GM19455 (cell line): Measurements from ENCODE around the gene PCDHB11.
"Not testable (repeated sequence)": the region's sequence is repeated elsewhere in the genome, so short reads cannot be mapped to it uniquely, and the experiment has no call there.

ENCODE experiments used
- ATAC-seq: cut with Tn5 transposase; IDR thresholded peaks from one replicate; pipeline ENCODE4 v1.9.1; 2021; ENCODE audit not compliant: unreplicated experiment

PCDHB11 gene

DNA sequence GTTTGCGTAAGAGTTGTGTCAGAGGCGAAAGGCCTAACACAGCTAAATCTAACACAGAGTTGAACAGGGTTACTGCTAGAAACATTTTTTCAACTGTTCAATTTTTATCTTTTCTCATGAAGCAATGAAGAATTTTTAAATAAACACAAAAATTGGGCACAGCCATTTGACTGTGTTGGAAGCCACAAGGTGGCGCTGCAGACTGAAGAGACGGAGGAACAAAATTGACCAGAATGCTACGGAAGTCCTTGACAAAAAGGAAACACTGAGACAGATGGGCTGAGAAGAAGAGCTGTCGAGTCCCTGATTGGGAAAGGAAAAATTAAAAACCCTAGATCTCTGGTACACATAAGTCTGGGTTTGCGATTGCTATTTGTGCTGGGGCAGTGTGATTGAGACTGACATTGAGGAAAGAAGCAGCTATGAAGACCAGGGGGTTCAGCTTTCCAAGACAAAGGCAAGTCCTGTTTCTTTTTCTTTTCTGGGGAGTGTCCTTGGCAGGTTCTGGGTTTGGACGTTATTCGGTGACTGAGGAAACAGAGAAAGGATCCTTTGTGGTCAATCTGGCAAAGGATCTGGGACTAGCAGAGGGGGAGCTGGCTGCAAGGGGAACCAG lies 12.4 kb upstream of the PCDHB11 start, which contains the start of gene PCDHB9:
TSS of gene PCDHB9 (plus strand) at position 265 of the 616 bp plus-strand sequence. CDS start at position 423, 158 bp downstream.
- ATAC-seq: no peak

DNA sequence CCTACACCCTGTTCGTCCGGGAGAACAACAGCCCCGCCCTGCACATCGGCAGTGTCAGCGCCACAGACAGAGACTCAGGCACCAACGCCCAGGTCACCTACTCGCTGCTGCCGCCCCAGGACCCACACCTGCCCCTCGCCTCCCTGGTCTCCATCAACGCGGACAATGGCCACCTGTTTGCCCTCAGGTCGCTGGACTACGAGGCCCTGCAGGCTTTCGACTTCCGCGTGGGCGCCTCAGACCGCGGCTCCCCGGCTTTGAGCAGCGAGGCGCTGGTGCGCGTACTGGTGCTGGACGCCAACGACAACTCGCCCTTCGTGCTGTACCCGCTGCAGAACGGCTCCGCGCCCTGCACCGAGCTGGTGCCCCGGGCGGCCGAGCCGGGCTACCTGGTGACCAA lies 10.7 kb upstream of the PCDHB11 start:
- not testable (repeated sequence) for ATAC-seq

DNA sequence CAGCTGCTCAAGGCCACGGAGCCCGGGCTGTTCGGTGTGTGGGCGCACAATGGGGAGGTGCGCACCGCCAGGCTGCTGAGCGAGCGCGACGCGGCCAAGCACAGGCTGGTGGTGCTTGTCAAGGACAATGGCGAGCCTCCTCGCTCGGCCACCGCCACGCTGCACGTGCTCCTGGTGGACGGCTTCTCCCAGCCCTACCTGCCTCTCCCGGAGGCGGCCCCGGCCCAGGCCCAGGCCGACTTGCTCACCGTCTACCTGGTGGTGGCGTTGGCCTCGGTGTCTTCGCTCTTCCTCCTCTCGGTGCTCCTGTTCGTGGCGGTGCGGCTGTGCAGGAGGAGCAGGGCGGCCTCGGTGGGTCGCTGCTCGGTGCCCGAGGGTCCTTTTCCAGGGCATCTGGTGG lies 10.3 kb upstream of the PCDHB11 start:
- ATAC-seq: not testable (repeated sequence)

DNA sequence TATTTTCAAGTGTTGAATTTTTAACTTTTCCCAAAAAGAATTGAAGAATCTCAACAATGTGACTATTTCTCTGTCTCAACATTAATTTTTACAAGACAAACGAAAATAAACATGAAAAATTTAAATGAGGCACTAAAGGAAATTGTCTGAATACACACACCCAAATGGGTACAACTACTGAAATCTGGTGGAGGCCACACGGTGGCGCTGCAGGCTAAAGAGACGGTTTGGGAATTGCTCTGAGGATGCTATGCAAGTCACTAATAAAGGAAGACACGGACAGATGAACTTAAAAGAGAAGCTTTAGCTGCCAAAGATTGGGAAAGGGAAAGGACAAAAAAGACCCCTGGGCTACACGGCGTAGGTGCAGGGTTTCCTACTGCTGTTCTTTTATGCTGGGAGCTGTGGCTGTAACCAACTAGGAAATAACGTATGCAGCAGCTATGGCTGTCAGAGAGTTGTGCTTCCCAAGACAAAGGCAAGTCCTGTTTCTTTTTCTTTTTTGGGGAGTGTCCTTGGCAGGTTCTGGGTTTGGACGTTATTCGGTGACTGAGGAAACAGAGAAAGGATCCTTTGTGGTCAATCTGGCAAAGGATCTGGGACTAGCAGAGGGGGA lies 7.2 kb upstream of the PCDHB11 start, which contains the start of gene PCDHB10:
TSS of gene PCDHB10 (plus strand) at position 244 of the 616 bp plus-strand sequence. CDS start at position 444, 200 bp downstream.
- no peak for ATAC-seq

DNA sequence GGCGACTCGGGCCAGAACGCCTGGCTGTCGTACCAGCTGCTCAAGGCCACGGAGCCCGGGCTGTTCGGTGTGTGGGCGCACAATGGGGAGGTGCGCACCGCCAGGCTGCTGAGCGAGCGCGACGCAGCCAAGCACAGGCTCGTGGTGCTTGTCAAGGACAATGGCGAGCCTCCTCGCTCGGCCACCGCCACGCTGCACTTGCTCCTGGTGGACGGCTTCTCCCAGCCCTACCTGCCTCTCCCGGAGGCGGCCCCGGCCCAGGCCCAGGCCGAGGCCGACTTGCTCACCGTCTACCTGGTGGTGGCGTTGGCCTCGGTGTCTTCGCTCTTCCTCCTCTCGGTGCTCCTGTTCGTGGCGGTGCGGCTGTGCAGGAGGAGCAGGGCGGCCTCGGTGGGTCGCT lies 5.1 kb upstream of the PCDHB11 start:
- not testable (repeated sequence) for ATAC-seq

DNA sequence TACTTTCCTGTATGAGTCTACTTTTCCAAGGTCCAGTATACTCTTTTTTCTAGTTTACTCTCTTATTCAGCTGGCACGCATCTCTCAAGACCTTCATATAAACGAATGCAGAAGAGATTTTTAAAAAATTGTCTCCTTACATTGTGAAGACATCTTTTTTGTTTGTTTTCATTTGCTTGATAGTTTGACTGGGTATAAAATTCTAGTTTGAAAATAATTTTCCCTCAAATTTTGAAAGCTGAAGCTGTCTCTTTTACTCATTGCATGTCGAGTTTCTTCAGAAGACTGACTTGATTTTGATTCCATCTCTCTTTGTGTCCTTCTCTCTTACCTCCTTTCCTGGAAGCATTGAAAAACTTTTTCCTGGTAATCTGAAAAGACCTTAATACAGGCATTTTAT lies 3.1 kb upstream of the PCDHB11 start:
- no peak for ATAC-seq

DNA sequence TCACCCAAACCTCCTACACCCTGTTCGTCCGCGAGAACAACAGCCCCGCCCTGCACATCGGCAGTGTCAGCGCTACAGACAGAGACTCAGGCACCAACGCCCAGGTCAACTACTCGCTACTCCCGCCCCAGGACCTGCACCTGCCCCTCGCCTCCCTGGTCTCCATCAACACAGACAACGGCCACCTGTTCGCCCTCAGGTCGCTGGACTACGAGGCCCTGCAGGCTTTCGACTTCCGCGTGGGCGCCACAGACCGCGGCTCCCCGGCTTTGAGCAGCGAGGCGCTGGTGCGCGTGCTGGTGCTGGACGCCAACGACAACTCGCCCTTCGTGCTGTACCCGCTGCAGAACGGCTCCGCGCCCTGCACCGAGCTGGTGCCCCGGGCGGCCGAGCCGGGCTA lies 1.7 kb downstream of the PCDHB11 start:
- not testable (repeated sequence) for ATAC-seq

DNA sequence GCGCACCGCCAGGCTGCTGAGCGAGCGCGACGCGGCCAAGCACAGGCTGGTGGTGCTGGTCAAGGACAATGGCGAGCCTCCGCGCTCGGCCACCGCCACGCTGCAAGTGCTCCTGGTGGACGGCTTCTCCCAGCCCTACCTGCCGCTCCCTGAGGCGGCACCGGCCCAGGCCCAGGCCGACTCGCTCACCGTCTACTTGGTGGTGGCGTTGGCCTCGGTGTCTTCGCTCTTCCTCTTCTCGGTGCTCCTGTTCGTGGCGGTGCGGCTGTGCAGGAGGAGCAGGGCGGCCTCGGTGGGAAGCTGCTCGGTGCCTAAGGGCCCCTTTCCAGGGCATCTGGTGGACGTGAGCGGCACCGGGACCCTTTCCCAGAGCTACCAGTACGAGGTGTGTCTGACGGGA lies 2.2 kb downstream of the PCDHB11 start:
- not testable (repeated sequence) for ATAC-seq

DNA sequence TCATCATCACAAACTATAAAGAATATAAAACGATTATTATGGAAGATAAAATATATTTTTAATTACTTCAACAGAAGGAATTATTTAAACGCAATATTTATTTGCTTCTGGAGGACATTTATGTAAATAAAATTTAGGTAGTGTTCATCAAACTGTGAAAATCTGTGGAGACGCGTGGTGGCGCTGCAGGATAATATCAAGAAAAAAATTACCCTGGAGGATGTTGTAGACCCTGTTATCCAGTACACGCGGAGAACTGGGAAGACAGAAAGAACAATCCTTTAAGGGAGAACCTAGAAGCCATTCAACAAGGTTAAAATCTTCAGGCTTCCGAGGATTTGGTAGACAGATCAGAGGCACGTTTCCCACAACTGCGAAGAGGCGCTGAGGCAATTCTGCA lies 9.1 kb downstream of the PCDHB11 start, which contains the start of gene PCDHB12:
TSS of gene PCDHB12 (plus strand) at position 242 of the 400 bp plus-strand sequence. CDS start 189 bp downstream, outside the sequence.
- no peak for ATAC-seq

DNA sequence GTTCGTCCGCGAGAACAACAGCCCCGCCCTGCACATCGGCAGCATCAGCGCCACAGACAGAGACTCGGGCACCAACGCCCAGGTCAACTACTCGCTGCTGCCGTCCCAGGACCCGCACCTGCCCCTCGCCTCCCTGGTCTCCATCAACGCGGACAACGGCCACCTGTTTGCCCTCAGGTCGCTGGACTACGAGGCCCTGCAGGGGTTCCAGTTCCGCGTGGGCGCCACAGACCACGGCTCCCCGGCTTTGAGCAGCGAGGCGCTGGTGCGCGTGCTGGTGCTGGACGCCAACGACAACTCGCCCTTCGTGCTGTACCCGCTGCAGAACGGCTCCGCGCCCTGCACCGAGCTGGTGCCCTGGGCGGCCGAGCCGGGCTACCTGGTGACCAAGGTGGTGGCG lies 10.9 kb downstream of the PCDHB11 start:
- ATAC-seq: not testable (repeated sequence)

DNA sequence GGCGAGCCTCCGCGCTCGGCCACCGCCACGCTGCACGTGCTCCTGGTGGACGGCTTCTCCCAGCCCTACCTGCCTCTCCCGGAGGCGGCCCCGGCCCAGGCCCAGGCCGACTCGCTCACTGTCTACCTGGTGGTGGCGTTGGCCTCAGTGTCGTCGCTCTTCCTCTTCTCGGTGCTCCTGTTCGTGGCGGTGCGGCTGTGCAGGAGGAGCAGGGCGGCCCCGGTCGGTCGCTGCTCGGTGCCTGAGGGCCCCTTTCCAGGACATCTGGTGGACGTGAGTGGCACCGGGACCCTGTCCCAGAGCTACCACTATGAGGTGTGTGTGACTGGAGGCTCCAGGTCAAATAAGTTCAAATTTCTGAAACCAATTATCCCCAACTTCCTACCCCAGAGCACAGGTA lies 11.4 kb downstream of the PCDHB11 start:
- not testable (repeated sequence) for ATAC-seq

DNA sequence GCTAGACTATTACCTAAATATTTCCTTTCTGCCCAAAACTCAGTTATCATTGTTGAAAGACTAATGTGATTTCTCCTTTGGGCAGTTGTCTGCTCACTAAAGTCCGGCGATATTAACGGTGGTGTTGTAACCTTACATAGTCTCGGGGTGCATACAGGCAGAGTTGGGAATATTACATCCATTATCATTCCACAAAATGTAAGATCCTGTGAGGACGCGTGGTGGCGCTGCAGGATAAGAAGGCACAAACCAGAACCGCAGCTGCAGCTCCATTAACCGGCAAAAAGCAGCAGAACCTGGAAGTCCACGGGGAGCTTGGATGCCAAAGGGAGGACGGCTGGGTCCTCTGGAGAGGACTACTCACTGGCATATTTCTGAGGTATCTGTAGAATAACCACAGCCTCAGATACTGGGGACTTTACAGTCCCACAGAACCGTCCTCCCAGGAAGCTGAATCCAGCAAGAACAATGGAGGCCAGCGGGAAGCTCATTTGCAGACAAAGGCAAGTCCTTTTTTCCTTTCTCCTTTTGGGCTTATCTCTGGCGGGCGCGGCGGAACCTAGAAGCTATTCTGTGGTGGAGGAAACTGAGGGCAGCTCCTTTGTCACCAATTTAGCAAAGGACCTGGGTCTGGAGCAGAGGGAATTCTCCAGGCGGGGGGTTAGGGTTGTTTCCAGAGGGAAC lies 14.4 kb downstream of the PCDHB11 start, which contains the start of gene PCDHB13:
TSS of gene PCDHB13 (plus strand) at position 264 of the 684 bp plus-strand sequence. CDS start at position 469, 205 bp downstream.
- not testable (repeated sequence) for ATAC-seq

DNA sequence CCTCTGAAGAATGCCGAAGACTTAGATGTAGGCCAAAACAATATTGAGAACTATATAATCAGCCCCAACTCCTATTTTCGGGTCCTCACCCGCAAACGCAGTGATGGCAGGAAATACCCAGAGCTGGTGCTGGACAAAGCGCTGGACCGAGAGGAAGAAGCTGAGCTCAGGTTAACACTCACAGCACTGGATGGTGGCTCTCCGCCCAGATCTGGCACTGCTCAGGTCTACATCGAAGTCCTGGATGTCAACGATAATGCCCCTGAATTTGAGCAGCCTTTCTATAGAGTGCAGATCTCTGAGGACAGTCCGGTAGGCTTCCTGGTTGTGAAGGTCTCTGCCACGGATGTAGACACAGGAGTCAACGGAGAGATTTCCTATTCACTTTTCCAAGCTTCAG lies 15.2 kb downstream of the PCDHB11 start:
- ATAC-seq: not testable (repeated sequence)

DNA sequence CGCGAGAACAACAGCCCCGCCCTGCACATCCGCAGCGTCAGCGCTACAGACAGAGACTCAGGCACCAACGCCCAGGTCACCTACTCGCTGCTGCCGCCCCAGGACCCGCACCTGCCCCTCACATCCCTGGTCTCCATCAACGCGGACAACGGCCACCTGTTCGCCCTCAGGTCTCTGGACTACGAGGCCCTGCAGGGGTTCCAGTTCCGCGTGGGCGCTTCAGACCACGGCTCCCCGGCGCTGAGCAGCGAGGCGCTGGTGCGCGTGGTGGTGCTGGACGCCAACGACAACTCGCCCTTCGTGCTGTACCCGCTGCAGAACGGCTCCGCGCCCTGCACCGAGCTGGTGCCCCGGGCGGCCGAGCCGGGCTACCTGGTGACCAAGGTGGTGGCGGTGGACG lies 16.1 kb downstream of the PCDHB11 start:
- not testable (repeated sequence) for ATAC-seq

DNA sequence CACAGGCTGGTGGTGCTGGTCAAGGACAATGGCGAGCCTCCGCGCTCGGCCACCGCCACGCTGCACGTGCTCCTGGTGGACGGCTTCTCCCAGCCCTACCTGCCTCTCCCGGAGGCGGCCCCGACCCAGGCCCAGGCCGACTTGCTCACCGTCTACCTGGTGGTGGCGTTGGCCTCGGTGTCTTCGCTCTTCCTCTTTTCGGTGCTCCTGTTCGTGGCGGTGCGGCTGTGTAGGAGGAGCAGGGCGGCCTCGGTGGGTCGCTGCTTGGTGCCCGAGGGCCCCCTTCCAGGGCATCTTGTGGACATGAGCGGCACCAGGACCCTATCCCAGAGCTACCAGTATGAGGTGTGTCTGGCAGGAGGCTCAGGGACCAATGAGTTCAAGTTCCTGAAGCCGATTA lies 16.6 kb downstream of the PCDHB11 start:
- not testable (repeated sequence) for ATAC-seq

DNA sequence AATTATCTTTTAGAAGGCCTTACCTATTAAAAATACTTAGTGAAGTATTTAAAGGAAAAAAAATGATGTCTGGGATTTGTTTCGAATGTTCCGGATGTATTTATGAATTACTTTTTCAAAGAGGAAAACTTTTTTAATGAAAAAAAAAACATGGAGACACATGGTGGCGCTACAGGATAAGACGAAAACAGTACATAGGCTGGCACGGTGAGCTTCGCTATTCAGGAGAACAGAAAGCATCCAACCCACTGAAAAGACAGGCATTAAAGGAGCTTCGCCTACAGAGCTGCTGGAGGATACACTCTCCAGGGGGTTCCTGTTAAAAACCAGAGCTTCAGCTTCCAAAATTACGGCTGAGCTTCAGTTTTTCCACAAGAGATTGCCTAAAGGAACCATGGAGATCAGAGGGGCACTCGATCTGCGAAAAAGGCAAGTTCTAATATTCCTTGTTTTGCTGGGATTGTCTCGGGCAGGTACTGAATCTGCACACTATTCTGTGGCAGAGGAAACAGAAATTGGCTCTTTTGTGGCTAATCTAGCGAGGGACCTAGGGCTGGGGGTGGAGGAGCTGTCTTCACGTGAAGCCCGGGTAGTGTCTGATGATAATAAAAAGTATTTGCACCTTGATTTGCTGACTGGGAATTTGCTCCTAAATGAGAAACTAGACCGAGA lies 23.8 kb downstream of the PCDHB11 start, which contains the start of gene PCDHB14:
TSS of gene PCDHB14 (plus strand) at position 232 of the 672 bp plus-strand sequence. CDS start at position 395, 163 bp downstream.
- ATAC-seq: no peak

DNA sequence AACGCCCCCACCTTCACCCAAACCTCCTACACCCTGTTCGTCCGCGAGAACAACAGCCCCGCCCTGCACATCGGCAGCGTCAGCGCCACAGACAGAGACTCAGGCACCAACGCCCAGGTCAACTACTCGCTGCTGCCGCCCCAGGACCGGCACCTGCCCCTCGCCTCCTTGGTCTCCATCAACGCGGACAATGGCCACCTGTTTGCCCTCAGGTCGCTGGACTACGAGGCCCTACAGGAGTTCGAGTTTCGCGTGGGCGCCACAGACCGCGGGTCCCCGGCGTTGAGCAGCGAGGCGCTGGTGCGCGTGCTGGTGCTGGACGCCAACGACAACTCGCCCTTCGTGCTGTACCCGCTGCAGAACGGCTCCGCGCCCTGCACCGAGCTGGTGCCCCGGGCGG lies 25.4 kb downstream of the PCDHB11 start:
- not testable (repeated sequence) for ATAC-seq

DNA sequence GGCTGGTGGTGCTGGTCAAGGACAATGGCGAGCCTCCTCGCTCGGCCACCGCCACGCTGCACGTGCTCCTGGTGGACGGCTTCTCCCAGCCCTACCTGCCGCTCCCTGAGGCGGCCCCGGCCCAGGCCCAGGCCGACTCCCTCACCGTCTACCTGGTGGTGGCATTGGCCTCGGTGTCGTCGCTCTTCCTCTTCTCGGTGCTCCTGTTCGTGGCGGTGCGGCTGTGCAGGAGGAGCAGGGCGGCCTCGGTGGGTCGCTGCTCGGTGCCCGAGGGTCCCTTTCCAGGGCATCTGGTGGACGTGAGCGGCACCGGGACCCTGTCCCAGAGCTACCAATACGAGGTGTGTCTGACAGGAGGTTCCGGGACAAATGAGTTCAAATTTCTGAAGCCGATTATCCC lies 26.0 kb downstream of the PCDHB11 start:
- not testable (repeated sequence) for ATAC-seq

DNA sequence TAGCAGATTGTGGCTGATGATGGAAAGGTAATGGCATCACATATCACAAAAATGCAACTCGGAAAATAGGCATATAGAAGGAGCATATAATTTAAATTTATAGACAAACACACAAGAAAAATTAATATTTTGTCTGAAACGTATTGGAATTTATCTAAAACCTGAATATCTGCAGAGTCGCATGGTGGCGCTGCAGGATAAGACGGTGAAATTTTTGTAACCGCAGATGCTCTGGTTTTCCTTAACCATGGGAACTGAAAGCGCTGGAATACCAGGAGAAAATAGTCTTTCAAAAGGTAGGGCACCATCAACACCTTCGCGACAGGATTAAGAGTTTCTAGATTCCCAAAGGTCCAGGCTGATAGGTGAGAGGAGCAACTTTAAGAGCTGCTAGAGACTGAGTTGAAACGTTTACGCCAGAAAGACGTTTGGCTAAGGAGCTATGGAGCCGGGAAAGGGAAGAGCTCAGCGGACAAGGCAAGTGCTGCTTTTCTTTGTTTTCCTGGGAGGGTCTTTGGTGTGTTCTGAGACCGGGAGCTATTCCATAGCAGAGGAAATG lies 34.8 kb downstream of the PCDHB11 start:
- no peak for ATAC-seq

DNA sequence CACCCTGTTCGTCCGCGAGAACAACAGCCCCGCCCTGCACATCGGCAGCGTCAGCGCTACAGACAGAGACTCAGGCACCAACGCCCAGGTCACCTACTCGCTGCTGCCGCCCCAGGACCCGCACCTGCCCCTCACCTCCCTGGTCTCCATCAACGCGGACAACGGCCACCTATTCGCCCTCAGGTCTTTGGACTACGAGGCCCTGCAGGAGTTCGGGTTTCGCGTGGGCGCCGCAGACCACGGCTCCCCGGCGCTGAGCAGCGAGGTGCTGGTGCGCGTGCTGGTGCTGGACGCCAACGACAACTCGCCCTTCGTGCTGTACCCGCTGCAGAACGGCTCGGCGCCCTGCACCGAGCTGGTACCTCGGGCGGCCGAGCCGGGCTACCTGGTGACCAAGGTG lies 36.5 kb downstream of the PCDHB11 start:
- not testable (repeated sequence) for ATAC-seq
